ENCODE results near the gene TGM3.
"Not testable (repeated sequence)": the region's sequence is repeated elsewhere in the genome, so short reads cannot be mapped to it uniquely, and the experiment has no call there.

The TGM3 gene

GRCh38 chr20:2295886-2296515, at the start of gene TGM3:
TGM3 (plus strand) TSS chr20:2296001; CDS start chr20:2296064, 63 bp downstream.
- no peak for DNase-seq

- DNase-seq, result no peak
These were observed 49.7 kb upstream of the TGM3 start for GRCh38 chr20:2246069-2246491.

GRCh38 chr20:2248837-2249236, 47.0 kb upstream of the TGM3 start:
- no peak for DNase-seq

- DNase-seq, result no peak
These were observed 45.9 kb upstream of the TGM3 start for GRCh38 chr20:2249935-2250334.

- DNase-seq, result no peak
These were observed 43.3 kb upstream of the TGM3 start for GRCh38 chr20:2252419-2252997.

- no peak for DNase-seq
These were observed 42.5 kb upstream of the TGM3 start for GRCh38 chr20:2253256-2253655.

- DNase-seq, result no peak
These were observed 41.5 kb upstream of the TGM3 start for GRCh38 chr20:2254333-2254732.

GRCh38 chr20:2255926-2256531, 39.8 kb upstream of the TGM3 start:
- DNase-seq, result no peak

- DNase-seq, result no peak
These were observed 36.1 kb upstream of the TGM3 start for GRCh38 chr20:2259731-2260130.

- no peak for DNase-seq
These were observed 35.6 kb upstream of the TGM3 start for GRCh38 chr20:2260250-2260649.

GRCh38 chr20:2261046-2261485, 34.7 kb upstream of the TGM3 start:
- DNase-seq, result no peak

- DNase-seq, result no peak
These were observed 34.2 kb upstream of the TGM3 start for GRCh38 chr20:2261629-2262028.

GRCh38 chr20:2264118-2264517, 31.7 kb upstream of the TGM3 start:
- no peak for DNase-seq

GRCh38 chr20:2264621-2265374, 31.0 kb upstream of the TGM3 start:
- not testable (repeated sequence) for DNase-seq

- DNase-seq, result no peak
These were observed 22.0 kb upstream of the TGM3 start for GRCh38 chr20:2273634-2274302.

- no peak for DNase-seq
These were observed 19.8 kb upstream of the TGM3 start for GRCh38 chr20:2276015-2276414.

GRCh38 chr20:2279253-2279779, 16.5 kb upstream of the TGM3 start:
- no peak for DNase-seq

GRCh38 chr20:2280082-2280481, 15.7 kb upstream of the TGM3 start:
- DNase-seq, result no peak

GRCh38 chr20:2281563-2281962, 14.2 kb upstream of the TGM3 start:
- no peak for DNase-seq

- DNase-seq, result no peak
These were observed 13.6 kb upstream of the TGM3 start for GRCh38 chr20:2282181-2282580.

GRCh38 chr20:2283706-2284423, 11.9 kb upstream of the TGM3 start:
- no peak for DNase-seq

GRCh38 chr20:2285193-2285592, 10.6 kb upstream of the TGM3 start:
- DNase-seq, result no peak
